SK-N-SH (cell line): ENCODE data around the gene TNRC6B. TPM values are rescaled to one million over a fixed set of nuclear protein-coding genes. Genes with fewer than 3 reads are reported as not detected.

ENCODE experiments used
- CTCF ChIA-PET: fragments of 300-600, 350-600 bp; formaldehyde crosslinking; extraction: SDS; loops from one replicate; lab custom pipeline; 2021; lab: Yijun Ruan, JAX
- POLR2A ChIA-PET: fragments of 350-600 bp; sonication (Branson Sonifier 250); formaldehyde crosslinking; extraction: SDS; loops from one replicate; lab custom pipeline; 2020; ENCODE audit warnings: antibody characterized with exemption, inconsistent platforms; lab: Yijun Ruan, JAX
- DNase-seq: peaks from one replicate; pipeline ENCODE4 v3.0.0; 2012
- H2AFZ ChIP-seq: fragments of 200-600 bp; sonication (generic); 2 replicates; pipeline ENCODE4 v1.8.1; 2016; ENCODE audit warnings: antibody characterized with exemption, mild to moderate bottlenecking, low read depth
- H3F3A ChIP-seq: fragments of 200-600 bp; sonication (generic); replicated peaks from 2 replicates; pipeline ENCODE3; 2016; ENCODE audit warnings: antibody characterized with exemption, mild to moderate bottlenecking; ENCODE audit not compliant: insufficient read depth
- H3K27ac ChIP-seq, 2 experiments: fragments of 200-500 bp in 1 of 2; fragments of 200-600 bp in 1 of 2; sonication (Bioruptor generic) in 1 of 2; sonication (generic), shearing (Covaris generic) in 1 of 2; 2 replicates each; pipeline versions ENCODE4 v1.5.1 to v1.6.1; 2014 to 2016; ENCODE audit warnings: low read depth in 2 of 2, inconsistent platforms in 1 of 2, low read length in 1 of 2, mild to moderate bottlenecking in 1 of 2, mixed read lengths in 1 of 2
- H3K27me3 ChIP-seq: fragments of 200-600 bp; sonication (generic), shearing (Covaris generic); 2 replicates; pipeline ENCODE4 v1.6.1; 2016; ENCODE audit warnings: mixed run types; ENCODE audit not compliant: insufficient read depth
- H3K36me3 ChIP-seq, 2 experiments: fragments of 200-500 bp in 1 of 2; fragments of 200-600 bp in 1 of 2; sonication (Bioruptor generic) in 1 of 2; sonication (generic) in 1 of 2; replicated peaks in 1 of 2; 2 replicates each; pipeline versions ENCODE3 to v1.5.1; 2014 to 2016; ENCODE audit warnings: low read length in 1 of 2, mild to moderate bottlenecking in 1 of 2; ENCODE audit not compliant: insufficient read depth in 2 of 2, control insufficient read depth in 1 of 2
- H3K4me1 ChIP-seq, 2 experiments: fragments of 200-500 bp in 1 of 2; fragments of 200-600 bp in 1 of 2; sonication (Bioruptor generic) in 1 of 2; sonication (generic), shearing (Covaris generic) in 1 of 2; 2 replicates each; pipeline versions ENCODE4 v1.5.1 to v1.6.1; 2014 to 2016; ENCODE audit warnings: low read depth in 1 of 2, low read length in 1 of 2, mixed run types in 1 of 2; ENCODE audit not compliant: insufficient read depth in 2 of 2, control insufficient read depth in 1 of 2
- H3K4me2 ChIP-seq: fragments of 200-600 bp; sonication (generic), shearing (Covaris generic); 2 replicates; pipeline ENCODE4 v1.6.1; 2017; ENCODE audit warnings: mixed run types
- H3K4me3 ChIP-seq, 2 experiments: fragments of 200-500 bp in 1 of 2; fragments of 200-600 bp in 1 of 2; sonication (Bioruptor generic) in 1 of 2; sonication (generic), shearing (Covaris generic) in 1 of 2; 2 replicates each; pipeline versions ENCODE4 v1.5.1 to v1.8.1; 2014 to 2016; ENCODE audit warnings: low read depth in 2 of 2, inconsistent platforms in 1 of 2, low read length in 1 of 2, mild to moderate bottlenecking in 1 of 2, mixed read lengths in 1 of 2, moderate library complexity in 1 of 2
- H3K79me2 ChIP-seq: fragments of 200-600 bp; sonication (generic); 2 replicates; pipeline ENCODE4 v1.8.1; 2017; ENCODE audit warnings: mild to moderate bottlenecking; ENCODE audit not compliant: insufficient read depth
- H3K9ac ChIP-seq: fragments of 200-600 bp; sonication (generic); 2 replicates; pipeline ENCODE4 v1.6.1; 2017; ENCODE audit warnings: mixed run types
- H3K9me2 ChIP-seq: fragments of 200-600 bp; sonication (generic); 2 replicates; pipeline ENCODE4 v1.6.1; 2017; ENCODE audit warnings: mixed run types
- H3K9me3 ChIP-seq: fragments of 200-600 bp; sonication (generic); 2 replicates; pipeline ENCODE4 v1.6.1; 2017; ENCODE audit warnings: mixed run types, mild to moderate bottlenecking, moderate library complexity
- H4K20me1 ChIP-seq: fragments of 200-600 bp; sonication (generic); 2 replicates; pipeline ENCODE4 v1.6.1; 2017; ENCODE audit warnings: mild to moderate bottlenecking, mixed run types; ENCODE audit not compliant: insufficient read depth
- CHD2 ChIP-seq: fragments of 150-350 bp; IDR thresholded peaks from 2 replicates; pipeline ENCODE4 v1.6.1; 2018; ENCODE audit warnings: low read length; ENCODE audit not compliant: partially characterized antibody
- CTCF ChIP-seq: fragments of 200-600 bp; sonication (generic); IDR thresholded peaks from 2 replicates; pipeline ENCODE4 v1.6.1; 2017; ENCODE audit warnings: antibody characterized with exemption, mild to moderate bottlenecking, moderate library complexity
- ELF1 ChIP-seq: IDR thresholded peaks from 2 replicates; pipeline ENCODE4 v1.4.0; 2012
- EP300 ChIP-seq, 2 experiments: IDR thresholded peaks; 2 replicates each; pipeline versions ENCODE4 v1.4.0 to v1.6.1; 2012; ENCODE audit warnings: borderline replicate concordance in 1 of 2, low read depth in 1 of 2, low read length in 1 of 2
- EZH2phosphoT487 ChIP-seq: fragments of 200-600 bp; sonication (generic); IDR thresholded peaks from 2 replicates; pipeline ENCODE4 v1.6.1; 2017; ENCODE audit warnings: low read depth, mixed run types, mild to moderate bottlenecking, antibody characterized with exemption, moderate library complexity, borderline replicate concordance
- FOSL2 ChIP-seq: IDR thresholded peaks from 2 replicates; pipeline ENCODE4 v1.4.0; 2012; ENCODE audit warnings: low read depth, mild to moderate bottlenecking, moderate library complexity, borderline replicate concordance
- FOXJ3 ChIP-seq: sonication (generic); formaldehyde crosslinking; IDR thresholded peaks from 2 replicates; pipeline ENCODE4 v1.5.1; 2020; ENCODE audit warnings: mild to moderate bottlenecking, missing genetic modification reagents
- FOXM1 ChIP-seq: IDR thresholded peaks from 2 replicates; pipeline ENCODE4 v1.4.0; 2012; ENCODE audit warnings: low read depth, mild to moderate bottlenecking
- JUND ChIP-seq: IDR thresholded peaks from 2 replicates; pipeline ENCODE4 v1.4.0; 2012
- MAX ChIP-seq: IDR thresholded peaks from 2 replicates; pipeline ENCODE4 v1.4.0; 2012; ENCODE audit warnings: low read depth
- MEF2A ChIP-seq: IDR thresholded peaks from 2 replicates; pipeline ENCODE4 v1.4.0; 2012; ENCODE audit warnings: low read depth, borderline replicate concordance
- NFIC ChIP-seq: IDR thresholded peaks from 2 replicates; pipeline ENCODE4 v1.4.0; 2012; ENCODE audit warnings: borderline replicate concordance
- POLR2AphosphoS5 ChIP-seq: IDR thresholded peaks from 2 replicates; pipeline ENCODE4 v1.6.1; 2012; ENCODE audit warnings: low read depth, low read length
- RFX5 ChIP-seq: IDR thresholded peaks from 2 replicates; pipeline ENCODE4 v1.6.1; 2012; ENCODE audit warnings: mild to moderate bottlenecking, improper control_type of control experiment, low read length
- RXRA ChIP-seq: IDR thresholded peaks from 2 replicates; pipeline ENCODE4 v1.4.0; 2012; ENCODE audit warnings: low read depth, mild to moderate bottlenecking, borderline replicate concordance
- SIN3A ChIP-seq: IDR thresholded peaks from 2 replicates; pipeline ENCODE4 v1.6.1; 2012; ENCODE audit warnings: low read depth, mild to moderate bottlenecking, low read length, moderate library complexity, borderline replicate concordance
- TCF12 ChIP-seq: IDR thresholded peaks from 2 replicates; pipeline ENCODE4 v1.4.0; 2012
- TEAD4 ChIP-seq: IDR thresholded peaks from 2 replicates; pipeline ENCODE4 v1.4.0; 2012; ENCODE audit warnings: mild to moderate bottlenecking, borderline replicate concordance; ENCODE audit not compliant: insufficient read depth
- USF1 ChIP-seq: IDR thresholded peaks from 2 replicates; pipeline ENCODE4 v1.4.0; 2012; ENCODE audit warnings: low read depth, borderline replicate concordance
- YY1 ChIP-seq: IDR thresholded peaks from 2 replicates; pipeline ENCODE4 v1.4.0; 2012; ENCODE audit warnings: low read depth, mild to moderate bottlenecking
- WGBS: methylation state at CpG from one replicate; pipeline ENCODE4 v1.1.6; 2017; ENCODE audit warnings: low lambda C conversion rate; 5-methylcytosine and 5-hydroxymethylcytosine counted together
- polyA plus RNA-seq, 3 experiments: library from polyadenylated mRNA; depleted of rRNA; stranded (reverse); fragments of >200 nt; gene quantifications; 2 replicates each; pipeline ENCODE4 v1.2.3, GENCODE V29; 2012
- TF ChIP-seq, protein P1 (sequence below): fragments of 150-350 bp; IDR thresholded peaks from 2 replicates; pipeline ENCODE4 v1.6.1; 2016; ENCODE audit warnings: mild to moderate bottlenecking, low read depth, low read length
- TF ChIP-seq, protein P2 (sequence below): IDR thresholded peaks from 2 replicates; pipeline ENCODE4 v1.4.0; 2012; ENCODE audit warnings: low read depth, borderline replicate concordance

The TNRC6B gene
- polyA plus RNA-seq, 1 of the 3 experiments (the other 2 are of a cell fraction): 1.2 TPM

GRCh38 chr22:40310081-40310767, 132.5 kb downstream of the TNRC6B start:
- Histone ChIP-seq H3K4me2 (peak overlapping the region; percentile 80), H3K27ac (peak overlapping the region; percentile 34 to 88; a peak in 3 of 4 replicates)
- POLR2A ChIA-PET: no interaction called here

DNA sequence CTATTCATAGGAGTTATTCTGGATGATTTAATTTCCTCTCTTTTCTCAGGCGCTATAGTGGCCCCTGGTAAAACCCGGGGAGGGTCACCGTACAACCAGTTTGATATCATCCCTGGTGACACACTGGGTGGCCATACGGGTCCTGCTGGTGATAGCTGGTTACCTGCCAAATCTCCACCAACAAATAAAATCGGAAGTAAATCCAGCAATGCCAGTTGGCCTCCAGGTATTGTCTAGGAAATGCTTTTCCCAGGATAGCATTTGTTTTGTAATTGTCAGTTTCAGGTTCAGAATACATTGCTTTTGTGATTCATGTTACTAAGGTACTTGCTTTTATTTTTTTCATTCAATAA, 133.0 kb downstream of the TNRC6B start:
- peak overlapping the region; percentile 53; the same call in 1 of the 2 replicates for H3K9ac ChIP-seq
- peak overlapping the region; percentile 34 to 88 for H3K27ac ChIP-seq
- H3K4me3 ChIP-seq: peak overlapping the region in 1 of 2 experiments; percentile 33; a peak in 3 of 4 replicates
- CTCF ChIA-PET: interaction anchor here (0.7 to 1.7 kb wide), 2 partner anchors 37 to 162 kb away, joined by 3 read pairs; no protein-coding TSS in a partner anchor
- no peak overlapping the region for H2AFZ ChIP-seq
- H3K36me3 ChIP-seq: peaks cover 20 to 33% of the 10 kb centered on the region in 2 experiments
- H3K79me2 ChIP-seq: no peaks in the 10 kb centered on the region
- no peak for DNase-seq
- H3F3A ChIP-seq: peaks cover 21% of the 10 kb centered on the region
- H3K27me3 ChIP-seq: no peaks in the 10 kb centered on the region
- no peaks in the 10 kb centered on the region for H3K9me2 ChIP-seq
- no peaks in the 10 kb centered on the region for H3K9me3 ChIP-seq
- peaks cover 0 to 6% of the 10 kb centered on the region in 2 experiments; a peak in 2 of 4 replicates for H3K4me1 ChIP-seq
- 23% methylated on average over 5 of the region's 5 CpGs for WGBS
- POLR2A ChIA-PET: no interaction called here
- H3K4me2 ChIP-seq: peak overlapping the region; percentile 80
- H4K20me1 ChIP-seq: 0 out of 2 replicates have a peak, but pooled peaks cover 4% of the 10 kb centered on the region
- TF ChIP-seq RXRA: no peak
- TF ChIP-seq ELF1: no peak
- no peak for TF ChIP-seq RFX5
- TF ChIP-seq, protein P1, sequence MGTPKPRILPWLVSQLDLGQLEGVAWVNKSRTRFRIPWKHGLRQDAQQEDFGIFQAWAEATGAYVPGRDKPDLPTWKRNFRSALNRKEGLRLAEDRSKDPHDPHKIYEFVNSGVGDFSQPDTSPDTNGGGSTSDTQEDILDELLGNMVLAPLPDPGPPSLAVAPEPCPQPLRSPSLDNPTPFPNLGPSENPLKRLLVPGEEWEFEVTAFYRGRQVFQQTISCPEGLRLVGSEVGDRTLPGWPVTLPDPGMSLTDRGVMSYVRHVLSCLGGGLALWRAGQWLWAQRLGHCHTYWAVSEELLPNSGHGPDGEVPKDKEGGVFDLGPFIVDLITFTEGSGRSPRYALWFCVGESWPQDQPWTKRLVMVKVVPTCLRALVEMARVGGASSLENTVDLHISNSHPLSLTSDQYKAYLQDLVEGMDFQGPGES: no peak
- TF ChIP-seq, protein P2, sequence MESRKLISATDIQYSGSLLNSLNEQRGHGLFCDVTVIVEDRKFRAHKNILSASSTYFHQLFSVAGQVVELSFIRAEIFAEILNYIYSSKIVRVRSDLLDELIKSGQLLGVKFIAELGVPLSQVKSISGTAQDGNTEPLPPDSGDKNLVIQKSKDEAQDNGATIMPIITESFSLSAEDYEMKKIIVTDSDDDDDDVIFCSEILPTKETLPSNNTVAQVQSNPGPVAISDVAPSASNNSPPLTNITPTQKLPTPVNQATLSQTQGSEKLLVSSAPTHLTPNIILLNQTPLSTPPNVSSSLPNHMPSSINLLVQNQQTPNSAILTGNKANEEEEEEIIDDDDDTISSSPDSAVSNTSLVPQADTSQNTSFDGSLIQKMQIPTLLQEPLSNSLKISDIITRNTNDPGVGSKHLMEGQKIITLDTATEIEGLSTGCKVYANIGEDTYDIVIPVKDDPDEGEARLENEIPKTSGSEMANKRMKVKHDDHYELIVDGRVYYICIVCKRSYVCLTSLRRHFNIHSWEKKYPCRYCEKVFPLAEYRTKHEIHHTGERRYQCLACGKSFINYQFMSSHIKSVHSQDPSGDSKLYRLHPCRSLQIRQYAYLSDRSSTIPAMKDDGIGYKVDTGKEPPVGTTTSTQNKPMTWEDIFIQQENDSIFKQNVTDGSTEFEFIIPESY: no peak
- TF ChIP-seq TCF12: no peak
- no peak for TF ChIP-seq JUND
- TF ChIP-seq CTCF: no peak
- no peak for TF ChIP-seq YY1
- no peak for TF ChIP-seq FOXJ3 (CRISPR knock-in tag)
- no peak for TF ChIP-seq NFIC
- no peak for TF ChIP-seq CHD2
- no peak for TF ChIP-seq FOXM1

More at GRCh38 chr22:40310081-40310767, 132.5 kb downstream of the TNRC6B start:
- H3K9me2 ChIP-seq: no peaks in the 10 kb centered on the region
- H3K4me3 ChIP-seq: peak overlapping the region in 1 of 2 experiments; percentile 33; a peak in 3 of 4 replicates
- DNase-seq: no peak
- peaks cover 21% of the 10 kb centered on the region for H3F3A ChIP-seq
- H3K4me1 ChIP-seq: peaks cover 0 to 6% of the 10 kb centered on the region in 2 experiments; a peak in 2 of 4 replicates
- 34% methylated on average over 9 of the region's 9 CpGs for WGBS
- TF ChIP-seq USF1 (no peak), SIN3A (0 out of 2 replicates have a peak, but pooled peaks have one; percentile 47), FOSL2 (peak; percentile 45), RFX5 (no peak), JUND (peak; percentile 24; the same call in 1 of the 2 replicates), EZH2phosphoT487 (no peak), TCF12 (peak; percentile 89), MEF2A (no peak), TEAD4 (0 out of 2 replicates have a peak, but pooled peaks have one; percentile 54), RXRA (no peak), POLR2AphosphoS5 (peak; percentile 15; the same call in 1 of the 2 replicates), MAX (peak; percentile 47; the same call in 1 of the 2 replicates), EP300 (IDR thresholded peaks at IDR 0.05; ENCODE audit: borderline replicate concordance in 1 of 2, low read depth in 1 of 2, low read length in 1 of 2) (peak in 1 of 2 experiments; percentile 49; a peak in 1 of 4 replicates), NFIC (peak; percentile 49; the same call in 1 of the 2 replicates)
- H3K79me2 ChIP-seq: no peaks in the 10 kb centered on the region
- no peaks in the 10 kb centered on the region for H3K9me3 ChIP-seq
- CTCF ChIA-PET: interaction anchor here (0.7 to 1.7 kb wide), 2 partner anchors 38 to 162 kb away, joined by 3 read pairs; no protein-coding TSS in a partner anchor
- peaks cover 19 to 28% of the 10 kb centered on the region in 2 experiments for H3K36me3 ChIP-seq
- H3K9ac ChIP-seq: peak overlapping the region; percentile 53; the same call in 1 of the 2 replicates
- H4K20me1 ChIP-seq: 0 out of 2 replicates have a peak, but pooled peaks cover 4% of the 10 kb centered on the region
- H3K27me3 ChIP-seq: no peaks in the 10 kb centered on the region
- no peak overlapping the region for H2AFZ ChIP-seq
